Forelimb muscle (tissue), 1 donor: ENCODE measurements around the gene LYSET. TPM values are rescaled to one million over a fixed set of nuclear protein-coding genes. Genes with fewer than 3 reads are reported as not detected.
"Not testable (repeated sequence)": the region's sequence is repeated elsewhere in the genome, so short reads cannot be mapped to it uniquely, and the experiment has no call there.

Experiments used
- DNase-seq: peaks from one replicate; pipeline ENCODE4 v3.0.0-alpha.2; 2013; ENCODE audit warnings: low read depth
- polyA plus RNA-seq: library from polyadenylated mRNA; unstranded; fragments of 120-200 nt; gene quantifications from one replicate; pipeline ENCODE4 v1.2.1, GENCODE V29; 2013; ENCODE audit not compliant: insufficient read length

The LYSET gene
- polyA plus RNA-seq, 1 donor = 13.9 TPM

DNA sequence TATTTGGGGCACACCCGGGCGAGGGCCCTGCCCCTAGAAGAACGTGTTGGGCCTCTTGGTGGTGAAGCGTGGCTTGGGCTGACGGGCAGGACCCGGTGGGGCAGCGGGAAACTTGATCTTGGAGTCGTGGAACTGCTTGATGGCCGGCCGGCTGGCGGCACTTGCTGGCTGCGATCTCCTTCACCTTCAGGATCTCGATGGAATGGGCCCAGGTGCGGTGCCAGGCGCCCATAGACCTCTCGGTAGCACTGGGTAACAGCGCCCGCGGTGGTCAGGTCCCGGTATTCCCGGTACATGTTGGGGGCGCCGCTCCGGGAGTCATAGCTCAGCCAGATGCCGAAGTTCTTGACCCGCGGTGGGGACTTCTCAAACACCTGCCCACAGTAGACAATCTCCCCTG, 38.4 kb downstream of the LYSET start:
- no peak for DNase-seq

DNA sequence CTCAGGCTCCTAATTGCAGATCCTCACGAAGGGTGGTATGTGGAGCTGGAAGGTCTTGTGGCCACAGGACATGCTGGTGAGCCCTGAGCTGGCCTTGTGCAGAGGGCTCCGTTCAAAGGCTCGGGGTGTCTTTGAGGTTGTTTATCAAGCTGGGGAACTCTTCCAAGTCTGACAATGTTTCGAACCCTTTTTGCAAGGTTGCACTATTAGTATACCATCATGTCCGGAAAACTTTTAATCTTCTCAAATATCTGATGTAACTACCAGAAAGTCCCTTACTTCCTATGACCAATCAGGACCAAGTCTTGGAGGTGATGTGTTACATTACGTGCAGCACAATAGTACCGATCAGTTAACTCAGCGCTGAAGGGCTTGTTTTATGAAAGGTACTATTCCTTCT, 43.4 kb downstream of the LYSET start:
- no peak for DNase-seq

DNA sequence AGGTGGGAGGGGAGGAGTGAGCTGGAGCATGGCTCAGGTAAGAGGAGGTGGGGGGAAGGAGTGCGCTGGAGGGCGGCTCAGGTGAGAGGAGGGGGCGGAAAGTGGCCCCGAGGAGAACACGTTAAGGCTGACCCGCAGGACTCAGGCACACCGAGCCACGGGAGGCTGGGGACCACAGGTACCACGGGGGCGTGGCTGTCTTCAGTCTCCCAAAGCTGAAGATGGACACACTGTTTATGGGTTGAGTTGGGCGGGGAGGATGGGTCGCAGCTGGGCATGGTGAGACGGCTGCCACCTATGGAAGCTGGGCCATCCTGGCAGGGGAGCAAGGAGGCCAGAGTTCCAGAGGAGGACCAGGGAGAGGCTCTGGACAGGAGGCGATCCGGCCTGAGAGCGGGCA, 45.4 kb downstream of the LYSET start:
- DNase-seq = no peak

DNA sequence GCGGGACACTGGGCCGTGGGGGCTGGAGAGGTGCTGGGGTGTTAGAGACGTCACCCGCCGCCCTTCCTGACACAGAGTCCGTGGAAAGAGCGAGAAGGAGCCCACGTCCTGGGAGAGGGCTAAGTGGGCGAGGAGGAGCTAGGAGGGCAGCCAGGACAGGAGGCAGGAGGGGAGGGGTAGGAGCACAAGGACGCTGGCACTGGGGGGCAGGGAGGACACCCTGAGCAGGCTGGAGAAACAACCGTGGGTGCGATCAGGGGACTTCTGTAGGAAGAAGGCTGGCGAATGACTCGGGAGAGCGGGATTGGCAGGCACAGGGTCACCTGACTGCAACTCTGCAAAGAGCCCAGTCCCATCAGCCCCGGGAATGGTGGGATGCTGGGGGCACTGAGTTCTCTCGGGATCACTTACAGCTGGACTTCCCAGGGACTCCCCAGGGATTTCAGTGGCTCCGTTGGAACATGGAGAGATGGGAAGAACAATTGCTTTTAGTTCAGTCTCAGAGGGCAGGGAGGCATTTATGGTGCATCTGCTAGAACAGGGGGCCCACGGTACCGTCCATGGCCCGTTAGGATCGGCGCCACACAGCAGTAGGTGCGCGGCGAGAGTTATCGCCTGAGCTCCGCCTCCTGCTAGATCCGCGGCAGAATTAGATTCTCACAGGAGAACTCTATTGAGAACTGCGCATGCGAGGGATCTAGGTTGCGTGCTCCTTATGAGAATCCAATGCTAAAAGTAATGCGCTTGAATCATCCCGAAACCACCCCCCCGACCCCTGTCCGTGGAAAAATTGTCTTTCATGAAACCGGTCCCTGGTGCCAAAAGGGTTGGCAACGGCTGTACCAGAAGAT, 46.2 kb downstream of the LYSET start:
- DNase-seq = no peak

DNA sequence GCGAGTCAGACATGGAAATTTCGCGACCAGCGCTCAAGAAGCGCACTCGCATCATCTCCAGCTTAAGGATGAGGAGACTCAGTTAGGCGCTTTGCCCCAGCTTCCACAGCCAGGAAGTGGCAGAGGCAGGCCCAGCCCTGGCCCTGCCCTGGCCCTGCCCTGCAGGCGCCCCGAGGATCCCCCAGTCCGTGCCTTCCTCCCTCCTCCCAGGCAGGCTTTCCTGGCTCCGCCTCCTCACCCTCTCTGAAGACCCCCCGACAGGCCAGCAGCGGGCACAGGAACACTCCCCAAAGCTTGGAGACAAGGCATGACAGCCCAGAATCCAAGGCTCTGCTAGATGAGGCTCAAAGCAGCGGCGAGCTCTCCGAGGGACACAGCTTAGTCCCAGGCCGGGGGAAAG, 47.0 kb downstream of the LYSET start:
- DNase-seq = no peak

DNA sequence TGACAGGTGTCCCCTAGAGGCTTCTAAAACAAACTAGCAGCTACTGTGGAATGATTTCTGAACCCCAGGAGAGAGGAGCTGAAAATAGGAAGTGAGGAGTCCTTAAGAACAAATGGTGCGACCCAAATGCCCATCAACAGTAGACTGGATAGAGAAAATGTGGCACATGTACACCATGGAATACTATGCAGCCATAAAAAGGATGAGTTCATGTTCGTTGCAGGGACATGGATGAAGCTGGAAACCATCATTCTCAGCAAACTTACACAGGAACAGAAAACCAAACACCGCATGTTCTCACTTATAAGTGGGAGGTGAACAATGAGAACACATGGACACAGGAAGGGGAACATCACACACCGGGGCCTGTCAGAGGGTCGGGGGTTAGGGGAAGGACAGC, 48.0 kb downstream of the LYSET start:
- not testable (repeated sequence) for DNase-seq

DNA sequence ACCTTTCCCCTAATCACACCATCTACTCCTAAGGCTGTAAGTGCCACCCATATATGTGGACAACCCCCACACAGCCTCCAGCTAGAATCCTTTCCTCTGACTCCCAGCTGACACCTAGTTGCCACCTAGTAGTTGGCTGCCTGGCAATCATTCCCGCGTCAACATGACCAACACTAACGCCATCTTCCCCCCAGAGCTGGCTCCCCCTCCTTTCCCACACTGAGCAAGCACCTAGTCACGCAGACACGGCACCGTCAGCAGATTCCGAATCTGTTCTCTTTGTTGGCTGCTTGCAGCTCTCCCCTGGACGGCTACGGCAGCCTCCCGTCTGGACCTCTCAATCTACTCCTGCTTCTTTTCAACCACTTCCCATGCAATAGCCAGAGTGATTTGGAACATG, 49.7 kb downstream of the LYSET start:
- no peak for DNase-seq

Other genes starting within 250 kb of the LYSET start
- gene ITPK1, start 69.4 kb upstream of the LYSET start, polyA plus RNA-seq = 14.5 TPM
- 25.6 TPM for gene MOAP1, start 420 bp upstream of the LYSET start, polyA plus RNA-seq
- gene GON7, start 21.7 kb downstream of the LYSET start, polyA plus RNA-seq = 8.2 TPM
- 23.7 TPM for gene UBR7, start 21.9 kb downstream of the LYSET start, polyA plus RNA-seq
- 19.3 TPM for gene BTBD7, start 147.7 kb downstream of the LYSET start, polyA plus RNA-seq
- 0.44 TPM for gene COX8C, start 161.9 kb downstream of the LYSET start, polyA plus RNA-seq
- gene UNC79, start 245.6 kb downstream of the LYSET start, polyA plus RNA-seq = 0.38 TPM